K562 (cell line): ENCODE results near the gene C1RL. TPM values are rescaled to one million over a fixed set of nuclear protein-coding genes. Genes with fewer than 3 reads are reported as not detected.
A peak's percentile ranks its signal among the peaks of the same experiment; 100 is the strongest.

Source experiments
- ATAC-seq: fragments of 200-7000 bp; cut with Tn5 transposase; 3 replicates; pipeline ENCODE4 v1.9.1; 2020; ENCODE audit warnings: moderate library complexity
- BruUV-seq: library from RNA; stranded (reverse); fragments of 400-500 nt; replicated peaks from 2 replicates; lab custom pipeline; 2021; lab: Mats Ljungman, UMichigan
- CTCF ChIA-PET: fragments of 300-600 bp; formaldehyde crosslinking; extraction: SDS; loops from one replicate; lab custom pipeline; 2021; ENCODE audit warnings: low intra/inter-chr PET ratio; lab: Yijun Ruan, JAX
- POLR2A ChIA-PET: fragments of 300-600, 350-650 bp; sonication (Branson Sonifier 250); formaldehyde crosslinking; extraction: SDS; loops from one replicate; lab custom pipeline; 2021; ENCODE audit warnings: antibody characterized with exemption, inconsistent platforms; lab: Yijun Ruan, JAX
- DNase-seq, 4 experiments: peaks; one replicate each; pipeline versions ENCODE4 v3.0.0 to v3.0.0-alpha.2; 2011 to 2018; ENCODE audit warnings: low spot score in 3 of 4, mixed read lengths in 3 of 4; ENCODE audit errors: extremely low read depth in 1 of 4
- FAIRE-seq: peaks from 2 replicates; lab custom pipeline; 2011; peaks lifted over from hg19 to GRCh38; lab: Jason Lieb, UNC
- H2AFZ ChIP-seq: 2 replicates; pipeline ENCODE4 v1.6.0; 2011; ENCODE audit warnings: low read depth, low read length, control low read depth, inconsistent platforms
- H3K27ac ChIP-seq: fragments of 200-600 bp; 3 replicates; pipeline ENCODE4 v1.8.0; 2011; ENCODE audit warnings: low read depth, mild to moderate bottlenecking, control low read depth, inconsistent platforms, low read length, moderate library complexity, mixed read lengths; ENCODE audit errors: extremely low read depth
- H3K27me3 ChIP-seq, 2 experiments: fragments of 300-600 bp in 1 of 2; 2 replicates in 1 of 2; 3 replicates in 1 of 2; pipeline versions ENCODE4 v1.6.0 to v1.8.0; 2011; ENCODE audit warnings: inconsistent platforms in 2 of 2, low read length in 2 of 2, mild to moderate bottlenecking in 1 of 2, mixed read lengths in 1 of 2, moderate library complexity in 1 of 2; ENCODE audit not compliant: control insufficient read depth in 2 of 2, insufficient read depth in 2 of 2
- H3K36me3 ChIP-seq: fragments of 300-600 bp; 3 replicates; pipeline ENCODE4 v1.8.0; 2011; ENCODE audit warnings: mild to moderate bottlenecking, low read length, inconsistent platforms; ENCODE audit not compliant: control insufficient read depth, insufficient read depth
- H3K4me1 ChIP-seq, 2 experiments: fragments of 200-600 bp in 1 of 2; replicated peaks in 1 of 2; 2 replicates in 1 of 2; 3 replicates in 1 of 2; pipeline versions ENCODE4 v1.5.1 to v1.8.0; 2011; ENCODE audit warnings: inconsistent platforms in 2 of 2, low read length in 2 of 2, mild to moderate bottlenecking in 1 of 2, mixed read lengths in 1 of 2, moderate library complexity in 1 of 2; ENCODE audit not compliant: control insufficient read depth in 2 of 2, insufficient read depth in 2 of 2
- H3K4me2 ChIP-seq: 2 replicates; pipeline ENCODE4 v1.6.1; 2011; ENCODE audit warnings: low read length, control low read depth, inconsistent platforms, mixed read lengths; ENCODE audit not compliant: insufficient read depth
- H3K4me3 ChIP-seq: fragments of 200-600 bp; sonication (generic), shearing (Covaris generic); 2 replicates; pipeline ENCODE4 v1.5.1; 2016; ENCODE audit warnings: control low read depth, inconsistent platforms
- H3K79me2 ChIP-seq: fragments of 200-600 bp; 3 replicates; pipeline ENCODE4 v1.8.0; 2011; ENCODE audit warnings: low read length, inconsistent platforms; ENCODE audit not compliant: control insufficient read depth, insufficient read depth
- H3K9ac ChIP-seq, 2 experiments: 2 replicates each; pipeline versions ENCODE4 v1.6.0 to v1.6.1; 2011; ENCODE audit warnings: low read depth in 2 of 2, low read length in 2 of 2, control low read depth in 1 of 2, inconsistent platforms in 1 of 2, mild to moderate bottlenecking in 1 of 2, mixed read lengths in 1 of 2; ENCODE audit not compliant: insufficient read depth in 1 of 2
- H3K9me1 ChIP-seq: one replicate; pipeline ENCODE4 v1.6.0; 2011; ENCODE audit warnings: inconsistent platforms, mild to moderate bottlenecking, low read length, moderate library complexity; ENCODE audit not compliant: control insufficient read depth, insufficient read depth
- H3K9me3 ChIP-seq: replicated peaks from 2 replicates; pipeline ENCODE4 v1.5.1; 2011; ENCODE audit warnings: low read depth, low read length, inconsistent platforms; ENCODE audit not compliant: control insufficient read depth, insufficient read depth
- H4K20me1 ChIP-seq: replicated peaks from 2 replicates; pipeline ENCODE4 v1.6.1; 2011; ENCODE audit warnings: low read length, inconsistent platforms, mixed read lengths; ENCODE audit not compliant: control insufficient read depth, insufficient read depth
- AFF1 ChIP-seq, 2 experiments: fragments of 450-650 bp; IDR thresholded peaks; 2 replicates each; pipeline ENCODE4 v1.6.1; 2018; ENCODE audit warnings: mild to moderate bottlenecking in 2 of 2, low read depth in 1 of 2; ENCODE audit not compliant: partially characterized antibody in 2 of 2
- ASH1L ChIP-seq: fragments of 450-650 bp; IDR thresholded peaks from 2 replicates; pipeline ENCODE4 v1.6.1; 2018; ENCODE audit warnings: borderline replicate concordance, mild to moderate bottlenecking, low read depth; ENCODE audit not compliant: partially characterized antibody
- ATF7 ChIP-seq: fragments of 450-650 bp; IDR thresholded peaks from 2 replicates; pipeline ENCODE4 v1.7.1; 2014; ENCODE audit warnings: mild to moderate bottlenecking, moderate library complexity
- HNRNPL ChIP-seq: fragments of 200-400 bp; formaldehyde crosslinking; IDR thresholded peaks from 2 replicates; pipeline ENCODE4 v1.6.1; 2017; ENCODE audit warnings: low read depth, mild to moderate bottlenecking, low read length
- JUN ChIP-seq, 2 experiments: sonication (generic) in 1 of 2; formaldehyde crosslinking in 1 of 2; IDR thresholded peaks; 2 replicates each; pipeline versions ENCODE4 v1.6.1 to v1.8.0; 2012 to 2022; ENCODE audit warnings: borderline replicate concordance in 2 of 2, mild to moderate bottlenecking in 2 of 2, improper control_type of control experiment in 1 of 2, low read depth in 1 of 2, low read length in 1 of 2, missing genetic modification reagents in 1 of 2
- KLF16 ChIP-seq: IDR thresholded peaks from 2 replicates; pipeline ENCODE4 v1.6.1; 2016; ENCODE audit warnings: antibody characterized with exemption
- MAZ ChIP-seq, 2 experiments: fragments of 450-650 bp in 1 of 2; sonication (generic) in 1 of 2; formaldehyde crosslinking; IDR thresholded peaks in 1 of 2; conservative IDR thresholded peaks in 1 of 2; 2 replicates each; pipeline versions ENCODE4 v1.4.0 to v1.5.0; 2020; ENCODE audit warnings: mild to moderate bottlenecking in 1 of 2, missing genetic modification reagents in 1 of 2
- NEUROD1 ChIP-seq: fragments of 150-350 bp; IDR thresholded peaks from 2 replicates; pipeline ENCODE4 v1.6.1; 2014; ENCODE audit warnings: borderline replicate concordance, low read length, low read depth; ENCODE audit not compliant: partially characterized antibody
- POLR2A ChIP-seq: fragments of 450-650 bp; conservative IDR thresholded peaks from 2 replicates; pipeline ENCODE4 v1.6.1; 2016
- POLR2AphosphoS5 ChIP-seq: IDR thresholded peaks from 2 replicates; pipeline ENCODE4 v1.6.1; 2011; ENCODE audit warnings: mild to moderate bottlenecking, low read depth, low read length, moderate library complexity; ENCODE audit not compliant: control insufficient read depth, insufficient read depth
- PTBP1 ChIP-seq: fragments of 200-400 bp; formaldehyde crosslinking; IDR thresholded peaks from 2 replicates; pipeline ENCODE4 v1.6.1; 2017; ENCODE audit warnings: low read depth, low read length
- ZBTB7A ChIP-seq: IDR thresholded peaks from 2 replicates; pipeline ENCODE4 v1.6.1; 2011; ENCODE audit warnings: low read depth, mild to moderate bottlenecking, low read length, moderate library complexity, borderline replicate concordance; ENCODE audit not compliant: control insufficient read depth
- ZNF384 ChIP-seq: IDR thresholded peaks from 2 replicates; pipeline ENCODE4 v1.6.1; 2012; ENCODE audit warnings: low read depth, low read length, improper control_type of control experiment
- ZSCAN32 ChIP-seq: fragments of 450-650 bp; formaldehyde crosslinking; IDR thresholded peaks from 2 replicates; pipeline ENCODE4 v1.4.0; 2020; ENCODE audit warnings: mild to moderate bottlenecking, moderate library complexity
- WGBS: fragments of 100-300 bp; shearing (Covaris generic); methylation state at CpG from one replicate; pipeline ENCODE4 v1.1.6; 2016; ENCODE audit warnings: low coverage, mixed read lengths; ENCODE audit not compliant: insufficient coverage; ENCODE audit errors: missing lambda C conversion rate; 5-methylcytosine and 5-hydroxymethylcytosine counted together
- in situ Hi-C: fragments of 300-500 bp; cut with MboI; formaldehyde crosslinking; loops from 4 replicates; pipeline ENCODE4 v1.15.0; 2018; ENCODE audit warnings: inconsistent platforms, mixed read lengths
- intact Hi-C: fragments of 100-400 bp; cut with micrococcal nuclease; formaldehyde crosslinking; loops from 2 replicates; pipeline ENCODE4 v1.14.2; 2022
- polyA plus RNA-seq, 8 experiments: library from polyadenylated mRNA; depleted of rRNA in 4 of 8; stranded (reverse) in 5 of 8; unstranded in 3 of 8; fragments of >200 nt; fragmentation: Nextera tagmentation in 2 of 8; fragmentation: Illumina TruSeq in 1 of 8; extraction: Ambion mirVana in 2 of 8; extraction: Trizol in 1 of 8; gene quantifications; 2 replicates each; pipeline versions ENCODE4 v1.2.1 to v1.2.3, GENCODE V29; 2011 to 2014; ENCODE audit warnings: inconsistent platforms in 1 of 8, missing spikeins in 1 of 8
- total RNA-seq, 7 experiments: library from RNA; depleted of rRNA in 6 of 7; stranded (reverse); fragments of >200 nt in 6 of 7; fragmentation: Illumina TruSeq in 2 of 7; extraction: Trizol in 2 of 7; gene quantifications; 2 replicates each; pipeline versions ENCODE4 v1.2.1 to v1.2.3, GENCODE V29; 2011 to 2021; ENCODE audit warnings: low replicate concordance in 1 of 7
- TF ChIP-seq, protein P1 (sequence below): fragments of 200-800 bp; sonication (Bioruptor generic); IDR thresholded peaks from 2 replicates; pipeline ENCODE4 v1.6.1; 2017; ENCODE audit warnings: missing genetic modification characterization, missing compliant biosample characterization

C1RL gene
- total and polyA plus RNA-seq, 9 of the 15 experiments (the other 6 are each of a cell fraction or from before 2014, with no cell fraction given), result 1.4 to 10.7 (median 8.0) TPM

DNA sequence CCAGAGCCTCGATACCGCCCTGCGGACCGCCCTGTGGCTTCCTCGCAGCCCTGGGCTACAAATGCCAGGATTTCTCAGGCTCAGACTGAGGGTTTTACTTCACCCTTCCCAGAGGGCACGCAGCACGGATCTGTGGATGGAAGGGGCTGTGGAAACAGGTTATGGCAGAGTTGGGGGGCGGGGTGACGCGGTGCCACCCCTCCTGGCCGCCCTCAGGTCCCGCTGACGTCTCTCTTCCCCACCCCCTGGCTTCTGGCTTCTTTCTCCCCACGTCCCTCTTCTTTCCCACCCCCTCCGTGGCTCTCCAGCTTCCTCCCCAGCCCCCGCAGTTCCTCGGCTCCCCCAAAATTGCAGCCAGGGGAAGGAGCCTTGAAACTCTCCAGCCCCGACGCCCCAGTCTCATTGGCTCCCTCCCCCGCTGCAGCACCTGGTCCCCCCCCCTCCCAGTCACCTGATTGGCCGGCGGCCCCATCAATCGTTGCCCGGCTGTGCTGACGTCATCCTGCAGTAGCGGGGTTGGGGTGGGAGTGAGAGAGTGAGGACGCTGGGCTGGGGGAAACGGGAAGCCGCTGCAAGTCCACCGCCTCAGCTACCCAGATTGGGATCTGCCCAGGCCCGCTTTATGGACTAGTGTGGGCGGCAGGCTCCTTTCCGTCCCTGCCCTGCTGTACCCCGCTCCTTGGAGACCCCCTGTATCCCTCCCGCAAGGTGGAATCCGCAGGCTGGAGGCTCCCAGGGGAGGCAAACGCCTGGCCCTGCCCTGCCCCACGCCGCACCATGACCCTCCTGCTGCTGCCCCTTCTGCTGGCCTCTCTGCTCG, 21.1 kb upstream of the C1RL start, which contains the start of gene CLSTN3:
Gene CLSTN3 (plus strand): TSS at position 500 of the 820 bp plus-strand sequence. CDS start 278 bp downstream, at position 778.
- DNase-seq, result peak; percentile 90 to 100 (median 100)
- TF ChIP-seq POLR2AphosphoS5 (0 out of 2 replicates have a peak, but pooled peaks have one; percentile 13), ASH1L (peak; percentile 69), JUN (IDR thresholded peaks at IDR 0.05; ENCODE audit: borderline replicate concordance, low read depth, low read length) (peak; percentile 34; the same call in 1 of the 2 replicates), JUN (CRISPR knock-in tag; IDR thresholded peaks at IDR 0.05; ENCODE audit: borderline replicate concordance) (no peak), PTBP1 (no peak), POLR2A (peak; percentile 28; the same call in 1 of the 2 replicates), MAZ (CRISPR knock-in tag; conservative IDR thresholded peaks at IDR 0.05 in 1 of 2, IDR thresholded peaks at IDR 0.05 in 1 of 2) (0 out of 4 replicates have a peak, but pooled peaks of 1 of the 2 experiments have one; percentile 15), ZBTB7A (peak; percentile 53; the same call in 1 of the 2 replicates), ZSCAN32 (CRISPR knock-in tag) (no peak), ZNF384 (no peak), AFF1 (IDR thresholded peaks at IDR 0.05; ENCODE audit: low read depth in 1 of 2, partially characterized antibody in 2 of 2) (no peak), NEUROD1 (peak; percentile 16), KLF16 (no peak), HNRNPL (no peak), ATF7 (peak; percentile 93)
- TF ChIP-seq, protein P1, sequence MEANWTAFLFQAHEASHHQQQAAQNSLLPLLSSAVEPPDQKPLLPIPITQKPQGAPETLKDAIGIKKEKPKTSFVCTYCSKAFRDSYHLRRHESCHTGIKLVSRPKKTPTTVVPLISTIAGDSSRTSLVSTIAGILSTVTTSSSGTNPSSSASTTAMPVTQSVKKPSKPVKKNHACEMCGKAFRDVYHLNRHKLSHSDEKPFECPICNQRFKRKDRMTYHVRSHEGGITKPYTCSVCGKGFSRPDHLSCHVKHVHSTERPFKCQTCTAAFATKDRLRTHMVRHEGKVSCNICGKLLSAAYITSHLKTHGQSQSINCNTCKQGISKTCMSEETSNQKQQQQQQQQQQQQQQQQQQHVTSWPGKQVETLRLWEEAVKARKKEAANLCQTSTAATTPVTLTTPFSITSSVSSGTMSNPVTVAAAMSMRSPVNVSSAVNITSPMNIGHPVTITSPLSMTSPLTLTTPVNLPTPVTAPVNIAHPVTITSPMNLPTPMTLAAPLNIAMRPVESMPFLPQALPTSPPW, result peak; percentile 90

More for the DNA sequence above, 21.1 kb upstream of the C1RL start, which contains the start of gene CLSTN3:
- peaks cover 16% of the 10 kb centered on the region; the same call in 2 of the 3 replicates for H3K36me3 ChIP-seq
- 0 out of 2 replicates have a peak, but pooled peaks cover 2% of the 10 kb centered on the region for H4K20me1 ChIP-seq
- CTCF ChIA-PET, result no interaction called here
- in situ Hi-C loops, result no loop called here
- H3K79me2 ChIP-seq, result peaks cover 35% of the 10 kb centered on the region
- no peaks in the 10 kb centered on the region for H3K9me1 ChIP-seq
- H3K9me3 ChIP-seq, result no peaks in the 10 kb centered on the region
- H3K27ac ChIP-seq, result peak within 1 kb of the TSS; percentile 81
- H3K4me1 ChIP-seq, result peaks cover 32 to 53% of the 10 kb centered on the region in 2 experiments
- FAIRE-seq (peak; percentile 77), ATAC-seq (peak; percentile 85)
- BruUV-seq, result TSS peak; percentile 41
- POLR2A ChIA-PET, result interaction anchor here (1.0 kb wide), 2 partner anchors 9 to 16 kb away, joined by 3 read pairs; no protein-coding TSS in a partner anchor
- no peaks in the 10 kb centered on the region for H3K27me3 ChIP-seq
- H3K9ac ChIP-seq, result peak within 1 kb of the TSS; percentile 68 to 91
- peak within 1 kb of the TSS; percentile 88 for H3K4me2 ChIP-seq
- WGBS, result 2% methylated on average over 9 of the region's 40 CpGs
- H2AFZ ChIP-seq, result peak within 1 kb of the TSS; percentile 84
- intact Hi-C loops, result no loop called here
- H3K4me3 ChIP-seq, result peak within 1 kb of the TSS; percentile 61
